Neuron (in vitro differentiated cells): ENCODE data around the gene TAGLN.

Source experiments
- H2AFZ ChIP-seq: one replicate; pipeline ENCODE4 v1.6.1; 2013; ENCODE audit warnings: low read depth, mild to moderate bottlenecking, inconsistent platforms, low read length, moderate library complexity
- H3K27me3 ChIP-seq: one replicate; pipeline ENCODE4 v1.6.1; 2013; ENCODE audit warnings: low read length; ENCODE audit not compliant: insufficient read depth
- H3K36me3 ChIP-seq: one replicate; pipeline ENCODE4 v1.6.1; 2013; ENCODE audit warnings: low read length; ENCODE audit not compliant: insufficient read depth
- H3K4me1 ChIP-seq: one replicate; pipeline ENCODE4 v1.6.1; 2013; ENCODE audit warnings: low read length; ENCODE audit not compliant: insufficient read depth
- H3K4me3 ChIP-seq: 2 replicates; pipeline ENCODE4 v1.5.1; 2013; ENCODE audit warnings: mild to moderate bottlenecking, low read length, moderate library complexity
- H3K9me3 ChIP-seq: one replicate; pipeline ENCODE4 v1.6.1; 2013; ENCODE audit warnings: low read length

The TAGLN gene

GRCh38 chr11:117195258-117195657, 3.9 kb upstream of the TAGLN start:
- no peak overlapping the region for H3K4me3 ChIP-seq
- H3K36me3 ChIP-seq: peaks cover 18% of the 10 kb centered on the region
- no peak overlapping the region for H2AFZ ChIP-seq
- H3K4me1 ChIP-seq: peaks cover 5% of the 10 kb centered on the region
- no peaks in the 10 kb centered on the region for H3K9me3 ChIP-seq
- no peaks in the 10 kb centered on the region for H3K27me3 ChIP-seq

GRCh38 chr11:117195761-117196160, 3.4 kb upstream of the TAGLN start:
- Histone ChIP-seq H2AFZ (no peak overlapping the region), H3K36me3 (peaks cover 18% of the 10 kb centered on the region), H3K27me3 (no peaks in the 10 kb centered on the region), H3K4me3 (no peak overlapping the region), H3K9me3 (no peaks in the 10 kb centered on the region), H3K4me1 (peaks cover 5% of the 10 kb centered on the region)

GRCh38 chr11:117197006-117197405, 2.2 kb upstream of the TAGLN start:
- Histone ChIP-seq H3K36me3 (peaks cover 14% of the 10 kb centered on the region), H3K4me3 (no peak overlapping the region), H3K9me3 (no peaks in the 10 kb centered on the region), H2AFZ (no peak overlapping the region), H3K4me1 (peaks cover 5% of the 10 kb centered on the region), H3K27me3 (no peaks in the 10 kb centered on the region)

GRCh38 chr11:117197516-117198456, 1.4 kb upstream of the TAGLN start:
- no peaks in the 10 kb centered on the region for H3K27me3 ChIP-seq
- no peak overlapping the region for H2AFZ ChIP-seq
- peaks cover 12% of the 10 kb centered on the region for H3K36me3 ChIP-seq
- no peak overlapping the region for H3K4me3 ChIP-seq
- no peaks in the 10 kb centered on the region for H3K9me3 ChIP-seq
- peaks cover 5% of the 10 kb centered on the region for H3K4me1 ChIP-seq

- no peaks in the 10 kb centered on the region for H3K27me3 ChIP-seq
- H3K4me3 ChIP-seq: no peak overlapping the region
- H3K36me3 ChIP-seq: peaks cover 7% of the 10 kb centered on the region
- H3K4me1 ChIP-seq: peaks cover 5% of the 10 kb centered on the region
- no peak overlapping the region for H2AFZ ChIP-seq
- H3K9me3 ChIP-seq: no peaks in the 10 kb centered on the region
Observed at GRCh38 chr11:117198613-117199012, 557 bp upstream of the TAGLN start.

- Histone ChIP-seq H2AFZ (no peak overlapping the region), H3K36me3 (peaks cover 8% of the 10 kb centered on the region), H3K9me3 (no peaks in the 10 kb centered on the region), H3K4me1 (peaks cover 5% of the 10 kb centered on the region), H3K4me3 (no peak overlapping the region), H3K27me3 (no peaks in the 10 kb centered on the region)
Observed at GRCh38 chr11:117199916-117200812, 994 bp downstream of the TAGLN start.

DNA sequence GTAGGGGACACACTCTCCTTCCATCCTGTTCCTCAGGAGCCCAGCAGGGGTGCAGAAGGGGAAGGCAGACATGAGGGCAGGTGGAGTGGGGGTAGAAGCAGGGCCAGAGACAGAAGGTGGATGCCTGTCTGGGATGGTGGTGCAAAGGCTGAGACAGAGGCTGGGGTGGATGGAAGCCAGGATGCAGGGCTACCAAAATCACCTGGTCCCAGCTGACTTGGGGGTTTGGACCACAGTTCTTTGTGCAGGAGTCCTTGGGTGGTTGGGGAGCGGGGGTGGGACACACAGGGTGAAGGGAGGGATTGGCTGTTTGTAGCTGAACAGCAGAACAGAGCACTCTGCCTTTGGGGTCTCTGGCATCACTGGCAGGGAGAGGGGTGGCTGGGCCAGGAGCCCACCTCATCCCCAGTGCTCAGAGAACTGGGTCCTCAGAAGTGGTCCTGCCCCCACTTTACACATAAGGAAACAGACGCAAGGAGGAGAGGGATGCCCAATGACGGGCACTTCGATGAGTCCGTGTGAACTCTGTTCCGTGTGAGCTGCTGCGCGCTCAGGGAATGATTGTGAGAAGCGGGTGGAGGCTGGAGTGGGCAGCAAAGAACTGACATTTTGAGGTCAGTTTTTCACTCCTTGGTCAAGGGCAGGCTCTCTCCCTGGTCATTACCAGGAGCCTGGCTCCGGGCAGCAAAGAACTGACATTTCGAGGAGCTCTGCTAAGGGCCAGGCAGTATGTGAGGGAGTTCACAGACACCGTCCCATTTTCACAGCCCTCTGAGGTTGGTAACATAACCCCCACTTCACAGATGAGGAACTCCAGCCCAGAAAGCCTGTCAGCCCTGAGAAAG, 1.9 kb downstream of the TAGLN start:
- no peak overlapping the region for H3K4me3 ChIP-seq
- peaks cover 5% of the 10 kb centered on the region for H3K4me1 ChIP-seq
- H3K36me3 ChIP-seq: peaks cover 6% of the 10 kb centered on the region
- no peaks in the 10 kb centered on the region for H3K9me3 ChIP-seq
- H2AFZ ChIP-seq: no peak overlapping the region
- H3K27me3 ChIP-seq: no peaks in the 10 kb centered on the region

DNA sequence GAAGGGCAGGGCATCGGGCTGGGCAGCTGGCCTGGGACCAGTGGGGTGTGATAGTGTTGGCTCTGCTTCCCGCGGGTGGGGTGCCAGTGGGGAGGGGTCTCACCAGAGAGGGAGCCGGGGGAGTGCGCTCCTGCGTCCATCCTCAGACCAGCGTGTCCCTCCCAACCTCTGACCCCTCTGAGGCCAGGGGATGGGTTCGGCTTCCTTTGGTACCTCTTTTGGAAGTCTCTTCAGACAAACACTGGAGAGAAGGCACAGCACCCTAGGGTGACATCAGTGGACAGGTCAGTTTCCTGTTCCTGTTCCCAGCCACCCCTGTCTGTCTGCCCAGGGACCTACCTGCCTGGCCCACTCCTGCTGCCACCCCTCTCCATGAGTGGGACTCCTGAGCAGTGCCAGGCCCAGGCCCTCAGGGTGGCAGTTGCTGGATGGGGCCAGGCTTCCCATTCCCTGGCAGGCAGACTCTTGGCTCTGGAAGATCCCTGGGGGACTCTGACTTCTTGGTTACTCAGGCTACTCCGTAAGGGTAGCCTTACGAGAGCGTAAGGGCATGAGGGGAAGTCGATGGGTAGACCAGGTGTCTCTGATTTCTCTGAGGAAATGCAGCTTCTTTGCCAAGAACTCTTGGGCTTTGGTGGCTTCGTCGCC, 2.6 kb downstream of the TAGLN start:
- H2AFZ ChIP-seq: no peak overlapping the region
- H3K27me3 ChIP-seq: no peaks in the 10 kb centered on the region
- H3K36me3 ChIP-seq: peaks cover 7% of the 10 kb centered on the region
- H3K4me1 ChIP-seq: peaks cover 5% of the 10 kb centered on the region
- no peak overlapping the region for H3K4me3 ChIP-seq
- no peaks in the 10 kb centered on the region for H3K9me3 ChIP-seq

DNA sequence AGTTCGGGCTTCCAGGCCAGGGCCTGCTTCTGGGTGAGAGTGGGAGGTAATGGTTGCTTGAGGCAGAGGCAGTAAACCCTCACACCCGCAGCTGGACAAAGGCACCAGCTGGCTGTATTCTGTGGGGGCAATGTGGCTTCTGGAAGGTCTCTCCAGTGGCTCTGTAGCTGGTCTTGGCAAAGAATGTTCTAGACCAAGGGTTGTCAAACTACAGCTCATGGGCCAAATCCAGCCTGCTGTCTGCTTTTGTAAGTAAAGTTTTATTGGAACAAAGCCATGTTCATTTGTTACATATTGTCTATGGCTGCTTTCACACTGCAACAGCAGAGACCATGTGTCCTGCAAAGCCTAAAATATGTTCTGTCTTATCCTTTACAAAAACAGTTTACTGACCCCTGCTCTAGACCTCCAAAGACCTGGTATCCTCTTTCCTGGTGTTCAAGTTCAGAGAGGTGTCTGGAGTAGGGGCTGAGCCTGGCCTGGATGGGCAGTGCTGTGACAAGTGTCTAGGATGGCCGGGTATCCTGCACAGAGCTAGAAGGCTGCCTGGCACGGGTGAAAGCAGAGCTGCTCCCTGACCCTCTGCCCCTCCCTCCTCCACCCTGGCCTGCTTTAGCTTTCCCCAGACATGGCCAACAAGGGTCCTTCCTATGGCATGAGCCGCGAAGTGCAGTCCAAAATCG, 3.4 kb downstream of the TAGLN start:
- H3K4me3 ChIP-seq: no peak overlapping the region
- H3K27me3 ChIP-seq: no peaks in the 10 kb centered on the region
- H3K9me3 ChIP-seq: no peaks in the 10 kb centered on the region
- no peak overlapping the region for H2AFZ ChIP-seq
- peaks cover 7% of the 10 kb centered on the region for H3K36me3 ChIP-seq
- H3K4me1 ChIP-seq: peaks cover 5% of the 10 kb centered on the region

DNA sequence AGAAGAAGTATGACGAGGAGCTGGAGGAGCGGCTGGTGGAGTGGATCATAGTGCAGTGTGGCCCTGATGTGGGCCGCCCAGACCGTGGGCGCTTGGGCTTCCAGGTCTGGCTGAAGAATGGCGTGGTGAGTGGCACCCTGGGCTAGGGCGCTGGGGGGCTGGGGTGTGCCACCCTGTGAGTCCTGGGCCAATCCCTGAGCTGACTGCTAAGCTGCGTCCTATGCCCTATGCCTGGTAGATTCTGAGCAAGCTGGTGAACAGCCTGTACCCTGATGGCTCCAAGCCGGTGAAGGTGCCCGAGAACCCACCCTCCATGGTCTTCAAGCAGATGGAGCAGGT, 3.9 kb downstream of the TAGLN start:
- H2AFZ ChIP-seq: no peak overlapping the region
- peaks cover 5% of the 10 kb centered on the region for H3K4me1 ChIP-seq
- peaks cover 7% of the 10 kb centered on the region for H3K36me3 ChIP-seq
- H3K27me3 ChIP-seq: no peaks in the 10 kb centered on the region
- no peak overlapping the region for H3K4me3 ChIP-seq
- no peaks in the 10 kb centered on the region for H3K9me3 ChIP-seq

DNA sequence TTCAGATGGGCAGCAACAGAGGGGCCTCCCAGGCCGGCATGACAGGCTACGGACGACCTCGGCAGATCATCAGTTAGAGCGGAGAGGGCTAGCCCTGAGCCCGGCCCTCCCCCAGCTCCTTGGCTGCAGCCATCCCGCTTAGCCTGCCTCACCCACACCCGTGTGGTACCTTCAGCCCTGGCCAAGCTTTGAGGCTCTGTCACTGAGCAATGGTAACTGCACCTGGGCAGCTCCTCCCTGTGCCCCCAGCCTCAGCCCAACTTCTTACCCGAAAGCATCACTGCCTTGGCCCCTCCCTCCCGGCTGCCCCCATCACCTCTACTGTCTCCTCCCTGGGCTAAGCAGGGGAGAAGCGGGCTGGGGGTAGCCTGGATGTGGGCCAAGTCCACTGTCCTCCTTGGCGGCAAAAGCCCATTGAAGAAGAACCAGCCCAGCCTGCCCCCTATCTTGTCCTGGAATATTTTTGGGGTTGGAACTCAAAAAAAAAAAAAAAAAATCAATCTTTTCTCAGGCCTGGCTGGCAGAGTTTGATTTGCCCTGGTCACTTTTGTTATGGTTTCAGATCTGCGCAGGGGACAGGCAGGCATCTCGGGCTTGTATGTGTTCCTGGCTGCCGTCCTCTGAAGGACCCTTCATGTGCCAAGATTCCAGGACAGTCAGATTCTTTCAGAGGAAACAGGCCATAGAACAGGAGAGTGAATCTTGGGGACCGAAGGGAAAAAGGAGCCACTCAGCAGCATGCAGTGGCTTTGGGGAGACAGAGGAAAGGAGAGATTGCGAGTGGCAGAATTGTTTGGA, 5.3 kb downstream of the TAGLN start:
- no peaks in the 10 kb centered on the region for H3K9me3 ChIP-seq
- H2AFZ ChIP-seq: no peak overlapping the region
- H3K36me3 ChIP-seq: peaks cover 7% of the 10 kb centered on the region
- no peak overlapping the region for H3K4me3 ChIP-seq
- H3K27me3 ChIP-seq: no peaks in the 10 kb centered on the region
- H3K4me1 ChIP-seq: peaks cover 1% of the 10 kb centered on the region
